ENCODE results near the gene TECPR2. TPM values are rescaled to one million over a fixed set of nuclear protein-coding genes. Genes with fewer than 3 reads are reported as not detected.

The TECPR2 gene
- total and polyA plus RNA-seq, 4 donors, result 3.5 to 32.5 (median 18.9) TPM

GRCh38 chr14:102485693-102486512 is 123.2 kb downstream of the TECPR2 start:
- no peak for ATAC-seq (ENCODE audit: low FRiP score)
- Histone ChIP-seq H3K4me3 (ENCODE audit: low read length in 2 of 2) (no peak overlapping the region), H3K27me3 (ENCODE audit: control insufficient read depth in 1 of 2, insufficient read depth in 2 of 2, low read length in 1 of 2) (no peaks in the 10 kb centered on the region), H3K9me3 (ENCODE audit: control insufficient read depth, low read length) (no peaks in the 10 kb centered on the region), H3K4me1 (ENCODE audit: control insufficient read depth in 1 of 2, insufficient read depth in 2 of 2, low read length in 2 of 2) (no peaks in the 10 kb centered on the region), H3K27ac (ENCODE audit: low read depth in 1 of 2, low read length in 2 of 2) (no peak overlapping the region), H3K36me3 (ENCODE audit: control insufficient read depth in 1 of 2, insufficient read depth in 2 of 2, low read length in 1 of 2) (no peaks in the 10 kb centered on the region)
- WGBS, 2 donors, result 74 to 75% methylated on average over 11 of the region's 11 CpGs
- DNase-seq, result peak; percentile 19 to 61
- intact Hi-C loops (cut with DNase I), result no loop called here

- no peaks in the 10 kb centered on the region for H3K4me1 ChIP-seq (ENCODE audit: control insufficient read depth in 1 of 2, insufficient read depth in 2 of 2, low read length in 2 of 2)
- no peak overlapping the region for H3K4me3 ChIP-seq (ENCODE audit: low read length in 2 of 2)
- H3K27me3 ChIP-seq (ENCODE audit: control insufficient read depth in 1 of 2, insufficient read depth in 2 of 2, low read length in 1 of 2), result no peaks in the 10 kb centered on the region
- intact Hi-C loops (cut with DNase I), result no loop called here
- peak overlapping the region in 1 of 2 donors; percentile 56 for H3K27ac ChIP-seq (ENCODE audit: low read depth in 1 of 2, low read length in 2 of 2)
- no peaks in the 10 kb centered on the region for H3K9me3 ChIP-seq (ENCODE audit: control insufficient read depth, low read length)
- ATAC-seq (ENCODE audit: low FRiP score), result no peak
- DNase-seq, result peak; percentile 30 to 40
- H3K36me3 ChIP-seq (ENCODE audit: control insufficient read depth in 1 of 2, insufficient read depth in 2 of 2, low read length in 1 of 2), result no peaks in the 10 kb centered on the region
- WGBS, 2 donors, result 43 to 47% methylated on average over 17 of the region's 17 CpGs
Observed at GRCh38 chr14:102486513-102487203, 123.9 kb downstream of the TECPR2 start.

- Histone ChIP-seq H3K27me3 (ENCODE audit: control insufficient read depth in 1 of 2, insufficient read depth in 2 of 2, low read length in 1 of 2) (no peaks in the 10 kb centered on the region), H3K4me1 (ENCODE audit: control insufficient read depth in 1 of 2, insufficient read depth in 2 of 2, low read length in 2 of 2) (no peaks in the 10 kb centered on the region), H3K9me3 (ENCODE audit: control insufficient read depth, low read length) (no peaks in the 10 kb centered on the region), H3K4me3 (ENCODE audit: low read length in 2 of 2) (no peak overlapping the region), H3K36me3 (ENCODE audit: control insufficient read depth in 1 of 2, insufficient read depth in 2 of 2, low read length in 1 of 2) (no peaks in the 10 kb centered on the region), H3K27ac (ENCODE audit: low read depth in 1 of 2, low read length in 2 of 2) (peak overlapping the region in 1 of 2 donors; percentile 56)
- 5 to 7% methylated on average over 7 of the region's 7 CpGs for WGBS, 2 donors
- intact Hi-C loops (cut with DNase I), result no loop called here
- DNase-seq (peak; percentile 37 to 51), ATAC-seq (ENCODE audit: low FRiP score) (peak; percentile 47)
Observed at GRCh38 chr14:102487204-102487577, 124.5 kb downstream of the TECPR2 start.

- WGBS, 2 donors, result 68 to 71% methylated on average over 18 of the region's 18 CpGs
- DNase-seq (peak; percentile 31 to 62), ATAC-seq (ENCODE audit: low FRiP score) (no peak)
- H3K4me3 ChIP-seq (ENCODE audit: low read length in 2 of 2), result no peak overlapping the region
- no peaks in the 10 kb centered on the region for H3K27me3 ChIP-seq (ENCODE audit: control insufficient read depth in 1 of 2, insufficient read depth in 2 of 2, low read length in 1 of 2)
- H3K9me3 ChIP-seq (ENCODE audit: control insufficient read depth, low read length), result no peaks in the 10 kb centered on the region
- H3K27ac ChIP-seq (ENCODE audit: low read depth in 1 of 2, low read length in 2 of 2), result no peak overlapping the region
- intact Hi-C loops (cut with DNase I), result no loop called here
- no peaks in the 10 kb centered on the region for H3K36me3 ChIP-seq (ENCODE audit: control insufficient read depth in 1 of 2, insufficient read depth in 2 of 2, low read length in 1 of 2)
- H3K4me1 ChIP-seq (ENCODE audit: control insufficient read depth in 1 of 2, insufficient read depth in 2 of 2, low read length in 2 of 2), result no peaks in the 10 kb centered on the region
Observed at GRCh38 chr14:102490456-102490855, 127.7 kb downstream of the TECPR2 start.

GRCh38 chr14:102491366-102491765 is 128.6 kb downstream of the TECPR2 start:
- 55 to 57% methylated on average over 3 of the region's 3 CpGs for WGBS, 2 donors
- peak; percentile 9 to 14 for DNase-seq
- Histone ChIP-seq H3K4me1 (ENCODE audit: control insufficient read depth in 1 of 2, insufficient read depth in 2 of 2, low read length in 2 of 2) (no peaks in the 10 kb centered on the region), H3K36me3 (ENCODE audit: control insufficient read depth in 1 of 2, insufficient read depth in 2 of 2, low read length in 1 of 2) (no peaks in the 10 kb centered on the region), H3K27me3 (ENCODE audit: control insufficient read depth in 1 of 2, insufficient read depth in 2 of 2, low read length in 1 of 2) (no peaks in the 10 kb centered on the region), H3K4me3 (ENCODE audit: low read length in 2 of 2) (no peak overlapping the region), H3K27ac (ENCODE audit: low read depth in 1 of 2, low read length in 2 of 2) (no peak overlapping the region), H3K9me3 (ENCODE audit: control insufficient read depth, low read length) (no peaks in the 10 kb centered on the region)
- ATAC-seq (ENCODE audit: low FRiP score), result no peak
- intact Hi-C loops (cut with DNase I), result no loop called here

GRCh38 chr14:102491786-102492530 is 129.2 kb downstream of the TECPR2 start:
- no peak overlapping the region for H3K27ac ChIP-seq (ENCODE audit: low read depth in 1 of 2, low read length in 2 of 2)
- WGBS, 2 donors, result 92 to 95% methylated on average over 7 of the region's 7 CpGs
- H3K4me3 ChIP-seq (ENCODE audit: low read length in 2 of 2), result no peak overlapping the region
- no peaks in the 10 kb centered on the region for H3K27me3 ChIP-seq (ENCODE audit: control insufficient read depth in 1 of 2, insufficient read depth in 2 of 2, low read length in 1 of 2)
- H3K36me3 ChIP-seq (ENCODE audit: control insufficient read depth in 1 of 2, insufficient read depth in 2 of 2, low read length in 1 of 2), result no peaks in the 10 kb centered on the region
- DNase-seq (peak; percentile 22 to 58), ATAC-seq (ENCODE audit: low FRiP score) (no peak)
- intact Hi-C loops (cut with DNase I), result no loop called here
- H3K4me1 ChIP-seq (ENCODE audit: control insufficient read depth in 1 of 2, insufficient read depth in 2 of 2, low read length in 2 of 2), result no peaks in the 10 kb centered on the region
- no peaks in the 10 kb centered on the region for H3K9me3 ChIP-seq (ENCODE audit: control insufficient read depth, low read length)

- Histone ChIP-seq H3K27ac (ENCODE audit: low read depth in 1 of 2, low read length in 2 of 2) (no peak overlapping the region), H3K27me3 (ENCODE audit: control insufficient read depth in 1 of 2, insufficient read depth in 2 of 2, low read length in 1 of 2) (no peaks in the 10 kb centered on the region), H3K4me1 (ENCODE audit: control insufficient read depth in 1 of 2, insufficient read depth in 2 of 2, low read length in 2 of 2) (no peaks in the 10 kb centered on the region), H3K36me3 (ENCODE audit: control insufficient read depth in 1 of 2, insufficient read depth in 2 of 2, low read length in 1 of 2) (no peaks in the 10 kb centered on the region), H3K4me3 (ENCODE audit: low read length in 2 of 2) (no peak overlapping the region), H3K9me3 (ENCODE audit: control insufficient read depth, low read length) (no peaks in the 10 kb centered on the region)
- ATAC-seq (ENCODE audit: low FRiP score), result no peak
- peak; percentile 22 to 45 for DNase-seq
- intact Hi-C loops (cut with DNase I), result no loop called here
- WGBS, 2 donors, result 93 to 95% methylated on average over 17 of the region's 17 CpGs
Observed at GRCh38 chr14:102492531-102492910, 129.8 kb downstream of the TECPR2 start.

GRCh38 chr14:102493096-102493495 is 130.4 kb downstream of the TECPR2 start:
- Histone ChIP-seq H3K27ac (ENCODE audit: low read depth in 1 of 2, low read length in 2 of 2) (no peak overlapping the region), H3K36me3 (ENCODE audit: control insufficient read depth in 1 of 2, insufficient read depth in 2 of 2, low read length in 1 of 2) (no peaks in the 10 kb centered on the region), H3K4me3 (ENCODE audit: low read length in 2 of 2) (no peak overlapping the region), H3K9me3 (ENCODE audit: control insufficient read depth, low read length) (no peaks in the 10 kb centered on the region), H3K27me3 (ENCODE audit: control insufficient read depth in 1 of 2, insufficient read depth in 2 of 2, low read length in 1 of 2) (no peaks in the 10 kb centered on the region), H3K4me1 (ENCODE audit: control insufficient read depth in 1 of 2, insufficient read depth in 2 of 2, low read length in 2 of 2) (no peaks in the 10 kb centered on the region)
- WGBS, 2 donors, result 90 to 91% methylated on average over 15 of the region's 15 CpGs
- DNase-seq (peak; percentile 37 to 55), ATAC-seq (ENCODE audit: low FRiP score) (no peak)
- intact Hi-C loops (cut with DNase I), result no loop called here
